GM21367 (cell line): ENCODE data around the gene CYP4F22.
"Not testable (repeated sequence)": the region's sequence is repeated elsewhere in the genome, so short reads cannot be mapped to it uniquely, and the experiment has no call there.

ENCODE experiments used
- ATAC-seq: cut with Tn5 transposase; IDR thresholded peaks from one replicate; pipeline ENCODE4 v1.9.1; 2021; ENCODE audit not compliant: unreplicated experiment

Gene CYP4F22

GRCh38 chr19:15533522-15533830 is 25.2 kb downstream of the CYP4F22 start:
- ATAC-seq: not testable (repeated sequence)

DNA sequence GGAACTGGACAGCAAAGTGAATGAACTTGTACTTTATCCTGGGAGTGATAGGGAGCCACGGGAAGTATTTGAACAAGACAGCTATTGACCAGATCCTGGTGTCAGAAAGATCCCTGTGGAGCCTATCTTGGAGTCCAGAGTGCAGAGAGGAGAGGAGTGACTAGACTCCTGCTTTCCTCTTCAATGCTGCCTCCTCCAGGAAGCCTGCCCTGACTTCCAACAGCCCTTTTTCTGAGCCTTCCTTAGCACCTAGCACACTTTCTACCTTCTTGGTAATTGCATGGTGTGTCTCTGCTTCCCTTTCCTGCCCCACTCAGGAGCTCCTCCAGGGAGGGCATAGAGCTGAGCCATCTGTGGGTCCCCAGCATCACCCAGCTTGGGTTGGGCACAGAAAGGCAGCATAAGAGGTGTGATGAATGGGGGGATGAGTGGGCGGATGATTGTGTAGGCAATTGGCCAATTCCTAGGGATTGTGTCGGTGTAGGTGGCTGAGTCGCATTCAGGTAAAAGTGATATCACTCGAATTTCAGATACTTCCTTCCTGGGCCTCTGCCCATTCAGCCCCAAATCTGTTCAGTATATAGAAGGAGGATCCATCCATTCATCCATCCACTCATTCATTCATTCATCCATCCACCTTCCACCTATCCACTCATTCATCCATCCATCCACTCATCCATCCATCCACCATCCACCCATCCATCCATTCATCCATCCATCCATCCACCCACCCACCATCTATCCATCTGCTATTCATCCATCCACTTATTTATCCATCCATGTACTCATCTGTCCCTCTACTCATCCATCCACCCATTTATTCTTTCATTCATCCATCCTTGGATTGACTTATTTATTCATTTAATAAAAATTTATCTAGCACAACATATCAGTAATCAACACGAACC is 26.9 kb downstream of the CYP4F22 start:
- ATAC-seq: no peak

DNA sequence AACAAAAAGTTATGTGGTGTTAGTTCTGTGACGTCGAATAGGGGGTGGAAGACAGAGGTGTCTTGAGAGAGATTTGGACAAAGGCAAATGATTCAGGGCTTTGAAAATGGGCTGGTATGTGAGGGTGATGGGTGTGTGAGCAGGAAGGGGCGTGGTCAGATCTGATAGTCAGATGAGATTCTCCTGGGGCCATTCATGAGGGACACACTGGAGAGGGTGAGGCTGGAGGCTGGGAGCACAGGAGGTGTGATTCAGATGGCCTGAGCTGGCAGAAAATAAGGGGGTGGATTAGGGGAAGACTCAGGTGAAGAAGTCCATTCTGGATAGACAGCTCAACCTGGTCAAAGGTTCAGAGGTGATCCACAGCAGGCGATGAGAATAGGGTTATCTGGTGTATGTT is 28.0 kb downstream of the CYP4F22 start:
- no peak for ATAC-seq

DNA sequence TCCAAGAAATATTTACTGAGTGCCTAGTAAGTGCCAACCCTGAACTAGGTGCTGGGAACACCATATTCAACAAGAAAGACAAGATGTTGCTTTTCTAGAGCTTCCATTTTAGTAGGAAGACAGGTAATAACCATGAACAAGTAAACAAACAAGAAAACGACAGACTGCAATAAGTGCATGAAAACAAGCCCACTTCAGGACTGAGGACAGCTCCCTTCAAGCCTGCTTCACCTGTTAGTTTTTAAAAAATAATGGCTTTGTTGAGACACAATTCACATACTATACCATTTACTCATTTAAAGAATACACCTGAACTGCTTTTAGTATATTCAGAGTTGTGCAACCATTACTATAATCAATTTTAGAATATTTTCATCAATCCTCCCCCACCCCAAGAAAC is 30.4 kb downstream of the CYP4F22 start:
- ATAC-seq: no peak

DNA sequence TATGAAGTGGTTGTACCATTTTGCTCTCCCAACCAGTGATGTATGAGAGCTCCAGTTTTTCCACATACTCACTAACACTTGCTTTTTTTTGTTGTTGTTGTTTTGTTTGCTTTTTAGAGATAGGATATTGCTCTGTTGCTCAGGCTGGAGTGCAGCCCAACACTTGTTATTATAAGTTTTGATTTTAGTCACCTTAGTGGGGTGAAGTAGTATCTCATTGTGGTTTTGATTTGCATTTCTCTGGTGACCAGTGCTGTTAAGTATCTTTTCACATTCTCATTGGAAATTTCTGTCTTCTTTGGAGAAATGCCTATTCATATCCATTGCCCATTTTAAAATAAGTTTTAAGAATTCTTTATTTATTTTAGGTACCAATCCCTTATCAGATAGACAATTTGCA is 31.3 kb downstream of the CYP4F22 start:
- no peak for ATAC-seq

- ATAC-seq: no peak
These were observed 32.1 kb downstream of the CYP4F22 start for GRCh38 chr19:15540435-15540834.

- ATAC-seq: no peak
These were observed 36.0 kb downstream of the CYP4F22 start for GRCh38 chr19:15544283-15544682.

DNA sequence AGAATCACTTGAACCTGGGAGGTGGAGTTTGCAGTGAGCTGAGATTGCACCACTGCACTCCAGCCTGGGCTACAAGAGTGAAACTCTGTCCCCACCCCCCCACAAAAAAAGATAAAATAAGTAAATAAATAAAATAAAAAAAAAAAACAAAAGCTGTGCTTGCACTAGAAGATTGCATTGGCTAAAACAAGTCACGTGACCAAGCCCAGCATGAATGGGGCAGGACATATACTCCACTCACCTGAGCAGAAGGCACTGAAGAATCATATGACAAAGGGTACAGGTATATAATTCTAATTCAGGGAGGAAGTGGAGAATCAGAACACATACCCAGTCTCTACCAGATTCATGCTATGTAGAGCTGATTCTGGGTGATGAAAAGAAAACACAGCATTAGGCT is 36.6 kb downstream of the CYP4F22 start:
- ATAC-seq: no peak

DNA sequence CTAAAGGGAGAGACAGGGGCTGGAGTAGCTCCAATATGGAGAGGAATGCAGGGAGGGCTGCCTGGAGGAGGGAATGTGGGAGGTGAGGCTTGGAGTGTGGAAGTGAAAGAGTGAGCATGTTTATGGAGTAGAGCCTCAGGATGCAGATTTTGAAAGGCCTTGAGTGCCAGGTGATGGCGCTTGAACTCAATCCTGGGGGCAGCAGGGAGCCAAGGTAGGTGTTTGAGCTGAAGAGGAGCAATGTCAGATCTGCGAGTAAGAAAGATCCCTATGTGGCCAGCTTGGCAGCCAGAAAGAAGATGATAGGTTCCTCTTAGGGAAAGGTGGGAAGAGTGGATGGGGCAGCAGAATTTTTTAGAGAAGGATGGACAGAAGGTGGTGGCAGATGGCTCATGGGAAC is 40.3 kb downstream of the CYP4F22 start:
- no peak for ATAC-seq

- ATAC-seq: no peak
These were observed 41.3 kb downstream of the CYP4F22 start for GRCh38 chr19:15549581-15549980.

DNA sequence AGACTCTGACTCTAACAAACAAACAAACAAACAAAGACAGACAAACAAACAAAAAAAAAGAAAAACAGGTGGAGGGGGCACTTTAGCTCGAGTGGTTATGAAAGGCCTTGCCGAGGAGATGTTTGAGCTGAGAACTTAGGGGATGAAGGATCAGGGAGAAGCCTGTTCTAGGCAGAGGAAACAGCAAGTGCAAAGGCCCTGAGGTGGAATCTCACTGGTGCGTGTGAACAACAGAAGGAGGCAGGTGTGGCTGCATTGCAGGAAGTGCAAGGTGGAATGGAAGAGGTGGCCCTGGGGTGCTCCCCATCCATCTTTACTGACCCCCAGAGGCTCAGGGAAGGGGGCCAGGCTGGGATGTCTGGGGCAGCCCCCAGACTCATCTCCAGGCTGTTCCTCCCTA is 41.9 kb downstream of the CYP4F22 start:
- no peak for ATAC-seq

GRCh38 chr19:15550929-15551292 is 42.6 kb downstream of the CYP4F22 start:
- no peak for ATAC-seq

DNA sequence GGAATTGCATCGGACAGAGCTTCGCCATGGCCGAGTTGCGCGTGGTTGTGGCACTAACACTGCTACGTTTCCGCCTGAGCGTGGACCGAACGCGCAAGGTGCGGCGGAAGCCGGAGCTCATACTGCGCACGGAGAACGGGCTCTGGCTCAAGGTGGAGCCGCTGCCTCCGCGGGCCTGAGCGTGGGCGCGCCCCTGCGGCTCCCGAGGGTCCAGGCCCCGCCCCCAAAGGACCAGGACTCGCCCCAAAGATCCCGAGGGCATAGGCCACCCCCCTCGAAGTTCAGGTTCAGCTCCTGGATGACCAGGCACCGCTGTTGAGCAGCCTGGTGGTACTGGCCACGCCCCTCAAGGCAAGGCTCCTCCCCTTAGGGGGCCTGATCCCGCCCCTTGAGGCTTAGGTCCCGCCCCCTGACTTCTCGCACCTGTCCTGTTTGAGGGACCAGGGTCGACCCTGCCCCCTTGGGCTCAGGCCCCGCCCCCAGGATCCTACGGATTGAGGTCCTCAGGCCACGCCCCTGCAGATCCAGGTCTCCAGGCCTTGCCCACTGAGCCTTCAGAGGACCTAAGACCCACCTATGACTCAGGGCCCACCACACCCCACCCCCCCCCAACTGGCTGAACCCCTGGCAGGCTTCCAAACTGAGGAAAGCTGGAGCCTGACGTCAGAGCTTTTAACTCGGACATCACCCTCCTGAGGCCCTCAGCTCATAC is 43.1 kb downstream of the CYP4F22 start:
- ATAC-seq: no peak

GRCh38 chr19:15555021-15555420 is 46.7 kb downstream of the CYP4F22 start:
- ATAC-seq: no peak

GRCh38 chr19:15555759-15556633 is 47.7 kb downstream of the CYP4F22 start:
- peak; percentile 56 for ATAC-seq

DNA sequence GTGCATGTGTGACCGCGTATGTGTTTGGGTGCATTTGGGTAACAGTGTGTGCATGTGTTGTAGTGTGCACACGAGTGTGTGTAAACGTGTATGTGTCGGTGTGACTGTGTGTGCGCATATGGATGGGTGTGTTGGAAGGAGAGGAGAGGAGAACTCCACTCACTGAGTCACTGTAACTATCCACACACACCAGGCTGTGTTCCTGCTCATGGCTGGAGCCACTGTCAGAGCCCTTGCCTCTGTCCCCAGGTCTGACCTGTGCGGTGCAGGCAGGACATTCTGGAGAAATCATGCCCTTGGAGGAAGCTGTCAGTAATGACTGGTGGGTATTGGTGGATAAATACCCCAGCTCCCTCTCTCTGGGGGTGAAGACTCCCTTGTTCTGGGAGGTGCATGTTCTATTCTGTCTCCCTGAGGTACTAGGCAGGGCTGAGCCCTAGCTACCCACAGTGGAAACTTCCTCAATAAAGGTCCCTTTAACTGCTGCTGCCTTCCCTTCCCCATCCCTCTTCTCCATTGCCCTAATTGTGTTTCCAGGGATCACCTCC is 48.4 kb downstream of the CYP4F22 start:
- no peak for ATAC-seq

- no peak for ATAC-seq
These were observed 48.9 kb downstream of the CYP4F22 start for GRCh38 chr19:15557223-15557622.

GRCh38 chr19:15562145-15562544 is 53.8 kb downstream of the CYP4F22 start:
- ATAC-seq: no peak

- no peak for ATAC-seq
These were observed 54.5 kb downstream of the CYP4F22 start for GRCh38 chr19:15562861-15563260.

DNA sequence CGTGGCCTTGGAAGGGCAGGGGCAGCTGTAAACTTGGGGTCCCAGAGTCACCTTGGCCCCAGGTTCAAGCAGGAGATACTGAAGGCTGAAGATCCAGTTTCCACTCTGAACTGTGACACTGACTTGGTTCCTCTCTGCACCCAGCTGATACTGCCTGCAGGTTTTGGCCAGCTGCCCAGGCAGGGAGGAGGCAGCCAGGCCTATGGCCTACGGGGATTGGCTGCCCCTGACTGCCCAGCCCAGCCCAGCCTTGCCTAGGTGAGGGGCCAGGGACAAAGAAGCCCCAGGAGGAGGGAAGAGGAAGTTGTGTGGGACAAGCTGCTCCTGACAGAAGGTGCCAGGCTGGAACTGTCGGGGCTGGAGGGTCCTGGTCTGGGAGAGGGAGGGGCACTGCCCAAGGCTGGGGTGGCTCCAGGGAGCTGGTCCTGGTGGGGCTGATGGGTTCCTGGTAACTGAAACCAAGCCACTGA is 55.0 kb downstream of the CYP4F22 start:
- no peak for ATAC-seq

- no peak for ATAC-seq
These were observed 55.6 kb downstream of the CYP4F22 start for GRCh38 chr19:15563931-15564330.
